Measurements from ENCODE around the gene DNAH11.
"Not testable (repeated sequence)": the region's sequence is repeated elsewhere in the genome, so short reads cannot be mapped to it uniquely, and the experiment has no call there.

The DNAH11 gene

DNA sequence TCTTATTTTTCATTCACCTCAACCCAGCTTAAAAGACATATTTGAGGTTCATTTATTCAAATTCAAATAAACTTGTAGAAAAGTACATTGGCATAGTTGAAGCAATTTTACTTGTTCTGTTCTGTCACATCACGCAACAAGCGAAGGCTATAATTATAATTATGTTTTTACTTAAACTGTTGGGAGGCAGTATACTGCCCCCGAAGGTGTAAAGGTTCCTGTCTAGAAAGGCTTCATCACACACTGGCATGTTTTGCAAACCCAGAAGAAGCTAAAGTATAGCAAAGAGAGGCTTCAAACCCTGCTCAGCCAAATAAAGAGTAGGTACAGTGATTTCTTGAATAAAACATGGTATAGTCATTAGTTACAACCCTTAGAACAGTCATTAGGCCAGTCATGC is 340.2 kb downstream of the DNAH11 start:
- DNase-seq = no peak

DNA sequence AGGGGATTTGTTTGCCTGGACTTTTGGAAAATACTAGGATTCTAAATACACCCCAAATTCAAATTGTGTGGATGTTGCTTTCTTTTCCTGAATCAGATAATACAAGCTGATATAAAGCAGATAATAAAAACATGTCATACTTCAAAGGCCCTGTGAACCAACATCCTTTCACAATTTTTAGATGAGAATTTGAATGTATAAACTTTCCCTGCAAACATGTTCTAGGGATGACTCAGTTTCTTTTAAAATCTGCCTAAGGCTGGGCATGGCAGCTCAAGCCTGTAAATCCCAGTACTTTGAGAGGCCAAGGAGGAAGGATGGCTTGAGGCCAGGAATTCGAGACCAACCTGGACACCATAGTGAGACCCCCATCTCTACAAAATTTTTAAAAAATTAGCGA is 340.7 kb downstream of the DNAH11 start:
- not testable (repeated sequence) for DNase-seq

DNA sequence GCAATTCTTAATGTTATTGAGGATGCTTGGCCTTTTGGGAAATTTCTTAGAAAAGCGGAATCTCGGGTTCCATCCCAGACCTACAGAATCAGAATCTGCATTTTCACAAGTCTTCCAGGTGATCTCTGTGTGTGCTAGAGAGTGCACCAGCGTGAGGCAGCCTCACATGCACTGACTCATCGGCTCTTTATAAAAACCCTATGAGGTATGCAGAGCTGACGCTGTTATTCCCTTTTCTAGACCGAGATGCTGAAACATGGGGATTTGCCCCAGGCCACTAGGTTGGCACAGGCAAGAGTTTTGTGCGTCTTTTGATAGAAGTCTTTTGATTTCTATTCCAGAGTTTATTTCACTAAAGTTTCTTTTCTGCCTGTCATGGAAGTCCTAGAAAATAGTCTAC is 341.7 kb downstream of the DNAH11 start:
- no peak for DNase-seq

GRCh38 chr7:21886396-21886795 is 343.6 kb downstream of the DNAH11 start:
- no peak for DNase-seq

DNA sequence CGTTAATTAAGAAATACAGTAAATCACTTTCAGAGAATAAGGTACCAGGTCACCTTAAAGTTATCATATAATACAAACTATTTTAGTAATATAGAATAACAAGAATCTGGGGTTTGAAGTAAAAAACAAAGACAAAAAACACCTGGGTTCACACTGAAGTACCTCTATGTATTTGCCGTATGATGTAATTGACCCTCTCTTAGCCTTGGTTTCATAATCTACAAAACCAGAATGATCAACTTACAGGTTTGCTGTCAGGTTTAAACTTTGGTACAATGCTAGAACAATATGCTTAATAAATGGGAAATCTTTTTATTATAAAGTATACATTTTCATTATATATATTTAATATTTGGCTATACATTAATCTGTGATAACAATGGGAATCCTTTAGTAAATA is 344.5 kb downstream of the DNAH11 start:
- DNase-seq = no peak

- no peak for DNase-seq
Observed at GRCh38 chr7:21887779-21888178, 344.9 kb downstream of the DNAH11 start.

- DNase-seq = no peak
Observed at GRCh38 chr7:21891291-21891690, 348.5 kb downstream of the DNAH11 start.

DNA sequence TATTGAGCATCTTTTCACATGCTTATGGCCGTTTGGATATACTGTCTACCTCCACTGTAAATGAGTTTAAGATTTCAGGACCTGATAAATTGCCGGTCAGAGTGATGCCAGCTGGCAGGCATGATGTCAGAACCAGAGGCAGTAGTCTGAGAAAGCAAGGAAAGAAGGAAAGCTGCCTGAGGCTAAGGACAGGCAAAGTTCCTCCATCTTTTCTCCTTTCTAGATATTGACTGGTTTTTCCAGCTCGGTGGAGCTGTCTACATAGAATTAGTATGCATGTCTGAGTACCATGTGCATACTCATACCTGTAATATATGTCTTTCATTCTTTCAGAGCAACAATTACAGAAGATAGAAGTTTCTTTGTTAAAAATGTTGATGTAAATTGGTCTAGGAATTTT is 350.6 kb downstream of the DNAH11 start:
- no peak for DNase-seq

DNA sequence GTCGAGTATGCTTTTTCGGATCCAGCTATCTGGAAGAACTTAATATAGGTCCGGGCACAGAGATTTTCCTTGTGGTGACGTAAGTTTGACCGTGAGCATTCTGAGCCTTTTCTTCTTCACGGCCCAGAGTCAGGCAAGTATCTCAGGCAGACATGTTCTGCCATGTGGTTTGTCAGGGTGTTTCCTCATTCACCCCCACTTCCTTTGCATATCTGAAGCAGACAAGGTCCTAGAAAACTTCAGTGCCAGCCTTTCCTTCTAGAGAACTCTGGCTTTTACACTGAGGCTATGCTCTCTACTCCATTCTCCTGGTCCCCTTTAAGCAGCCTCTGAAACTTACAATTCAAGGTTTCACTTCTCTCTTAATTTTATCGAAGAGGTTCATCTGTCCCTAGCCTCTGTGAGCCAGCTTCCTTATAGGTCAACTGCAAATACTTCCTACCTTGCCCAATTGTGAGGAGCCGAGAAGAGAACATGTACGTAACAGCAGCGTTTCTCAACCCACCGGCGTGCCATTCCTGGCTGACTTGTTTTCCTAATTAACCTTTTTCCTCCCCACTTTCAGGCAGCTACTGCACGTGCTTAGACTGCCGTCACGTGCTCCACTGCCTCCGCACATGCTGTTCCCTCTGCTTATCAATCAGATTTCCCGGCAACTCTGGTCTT is 355.6 kb downstream of the DNAH11 start:
- DNase-seq = no peak

GRCh38 chr7:21902240-21902639 is 359.4 kb downstream of the DNAH11 start:
- no peak for DNase-seq

GRCh38 chr7:21903020-21903786 is 360.4 kb downstream of the DNAH11 start:
- DNase-seq = no peak

GRCh38 chr7:21908746-21909145 is 365.9 kb downstream of the DNAH11 start:
- DNase-seq = no peak

DNA sequence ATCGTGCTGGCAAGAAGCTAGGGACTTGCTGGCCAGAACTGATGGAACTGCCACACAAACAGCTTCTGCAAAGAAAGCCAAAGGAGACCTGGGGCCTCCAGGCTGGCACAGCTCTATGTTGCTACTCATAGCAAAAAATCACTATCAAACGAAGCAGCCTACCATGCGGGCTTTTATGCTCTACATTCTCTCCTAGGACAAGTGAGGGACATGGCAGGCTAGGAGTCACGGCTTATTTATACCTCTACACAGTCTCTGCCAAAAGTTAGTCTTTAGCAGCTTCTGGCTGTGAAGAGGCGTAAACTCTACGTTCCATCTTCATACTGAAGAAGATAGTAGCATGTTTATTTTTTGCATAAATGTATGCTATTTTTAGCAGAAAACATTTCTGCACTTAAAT is 367.4 kb downstream of the DNAH11 start:
- no peak for DNase-seq

- no peak for DNase-seq
Observed at GRCh38 chr7:21911341-21911875, 368.6 kb downstream of the DNAH11 start.

DNA sequence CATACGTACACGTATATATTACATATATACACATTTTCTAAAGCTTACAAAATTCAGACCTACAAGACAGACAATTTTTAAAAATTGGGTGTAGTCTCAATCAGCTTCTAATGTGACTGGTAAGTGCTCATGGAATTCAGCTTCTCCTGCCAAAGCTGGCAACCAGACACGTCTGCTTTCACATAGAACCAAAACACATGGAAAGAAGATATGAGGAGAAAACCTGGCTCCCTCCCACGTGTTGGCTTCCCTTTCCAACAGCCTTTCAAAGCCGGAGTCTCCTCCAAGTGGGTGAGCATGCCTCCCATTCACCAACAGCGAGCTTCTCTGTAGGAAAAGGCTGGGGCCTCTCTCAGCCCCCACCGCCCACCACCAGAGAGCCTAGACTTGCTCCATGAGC is 369.5 kb downstream of the DNAH11 start:
- peak in 14 of 56 donors; percentile 3 to 57 (median 18) for DNase-seq

DNA sequence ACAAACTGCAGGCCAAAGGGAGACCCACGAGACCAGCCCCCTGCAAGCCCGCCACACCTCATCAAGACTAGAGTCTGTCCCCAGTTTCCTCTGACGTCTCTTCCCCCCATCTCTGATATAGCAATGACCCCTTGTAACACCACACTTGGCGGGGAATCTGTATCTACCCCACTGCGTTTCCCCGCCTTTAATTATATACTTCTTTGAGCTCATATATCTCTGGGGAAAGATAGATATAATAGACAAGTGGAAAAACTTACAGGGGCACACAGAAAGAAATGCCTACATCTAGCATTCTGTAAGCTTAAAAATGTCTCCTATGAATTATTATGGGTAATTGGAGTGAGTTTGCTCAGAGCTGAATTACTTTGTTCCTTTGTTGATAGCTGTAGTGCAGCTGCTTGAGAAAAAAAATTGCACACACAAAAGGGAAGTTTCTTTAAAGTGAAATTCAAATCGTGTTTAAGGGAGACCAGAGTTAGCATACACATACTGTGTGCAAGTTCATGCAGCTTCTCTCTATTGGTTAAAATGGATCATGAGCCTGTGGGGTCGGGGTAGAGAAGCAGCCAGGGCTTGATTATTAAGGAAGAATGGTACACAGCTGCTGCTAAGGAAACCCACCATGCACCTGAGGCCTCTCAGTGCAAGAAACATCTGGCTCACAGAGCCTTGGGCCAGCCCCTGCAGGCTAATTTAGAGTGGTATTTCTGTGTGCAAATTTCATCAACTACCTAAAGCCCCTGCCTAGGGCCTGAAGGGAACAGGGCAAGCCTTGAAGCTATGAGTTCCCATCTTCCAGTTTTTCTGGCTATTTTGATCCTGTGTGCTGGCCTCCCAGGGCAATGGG is 370.3 kb downstream of the DNAH11 start:
- no peak for DNase-seq

DNA sequence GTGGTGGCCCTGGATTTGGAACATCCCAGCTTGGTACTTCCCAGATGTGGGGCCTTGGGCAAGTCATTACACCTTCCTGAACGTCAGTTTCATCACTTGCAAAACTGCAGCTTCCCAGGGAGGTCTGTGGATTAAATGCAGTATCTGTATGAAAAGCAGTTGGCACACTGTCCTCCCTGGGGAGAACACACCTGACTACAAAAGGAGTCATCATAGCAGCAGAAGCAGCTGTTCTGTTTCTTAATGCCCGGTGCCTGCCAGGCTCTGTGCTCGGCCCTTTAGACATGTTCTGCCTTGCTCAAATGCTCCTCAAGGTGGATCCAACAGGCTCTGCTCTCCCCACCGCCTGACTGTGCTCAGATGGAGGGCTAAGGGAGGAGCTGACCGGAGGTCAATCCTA is 371.8 kb downstream of the DNAH11 start:
- no peak for DNase-seq

DNA sequence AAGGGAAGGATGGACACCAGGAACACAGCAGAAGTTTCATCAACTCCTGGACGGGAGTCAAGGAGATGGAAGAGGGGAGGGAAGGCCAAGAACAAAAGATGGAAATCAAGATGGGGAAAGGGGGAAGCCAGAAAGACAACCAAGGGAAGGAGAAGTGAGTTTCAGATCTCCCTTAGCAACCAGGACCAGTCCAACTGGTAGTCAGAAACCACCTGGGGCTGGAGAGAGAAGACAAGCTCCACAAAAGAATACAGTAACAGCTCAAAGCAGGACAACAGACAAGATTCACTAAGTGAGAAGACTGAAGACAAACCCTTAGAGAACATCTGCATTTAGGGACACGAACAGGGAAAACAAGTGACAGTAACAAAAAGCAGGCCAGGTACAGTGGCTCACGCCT is 372.3 kb downstream of the DNAH11 start:
- DNase-seq = no peak

DNA sequence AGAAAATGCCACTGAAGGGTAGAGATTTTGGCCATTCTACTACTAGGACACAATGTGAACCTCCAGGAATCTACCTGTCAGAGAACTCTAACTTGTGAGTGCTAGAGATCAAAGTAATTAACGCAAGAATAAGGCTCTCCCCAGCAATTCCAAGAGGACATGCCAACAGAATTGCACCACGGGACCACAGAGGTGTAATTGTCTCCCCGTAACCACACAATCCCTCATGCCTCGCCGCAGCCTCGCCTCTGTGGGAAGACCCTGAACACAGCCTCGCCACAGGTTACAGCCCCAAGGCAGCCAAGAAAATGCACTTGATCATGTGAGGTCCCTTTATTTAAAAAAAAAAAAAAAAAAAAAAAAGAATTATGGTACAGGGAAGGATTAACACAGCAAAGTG is 373.3 kb downstream of the DNAH11 start:
- no peak for DNase-seq

GRCh38 chr7:21916629-21917028 is 373.8 kb downstream of the DNAH11 start:
- peak in 2 of 56 donors; percentile 2 to 9 for DNase-seq

GRCh38 chr7:21918216-21918615 is 375.4 kb downstream of the DNAH11 start:
- DNase-seq = no peak

- no peak for DNase-seq
Observed at GRCh38 chr7:21920936-21921335, 378.1 kb downstream of the DNAH11 start.

All from amygdala (tissue), 56 donors.